ENCODE data around the gene IRAK1.
A peak's percentile ranks its signal among the peaks of the same experiment; 100 is the strongest.

Gene IRAK1

DNA sequence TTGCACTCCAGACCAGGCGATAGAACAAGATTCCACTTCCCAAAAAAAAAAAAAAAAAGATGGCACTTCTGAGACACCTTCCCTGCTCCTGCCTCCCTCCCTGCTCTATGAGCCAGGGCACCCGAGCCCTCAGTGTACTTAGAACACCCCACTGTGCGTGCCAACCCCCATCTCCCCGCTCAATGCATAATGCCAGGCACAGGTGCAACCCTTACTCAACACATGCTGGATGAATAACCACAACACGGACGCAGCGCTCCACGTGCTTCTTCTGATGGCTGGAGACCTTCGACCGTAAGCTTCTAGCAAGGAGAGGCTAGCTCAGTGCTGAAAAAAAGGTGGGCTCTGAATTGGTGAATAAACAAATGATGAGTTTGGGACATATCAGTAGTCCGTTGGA, 19.9 kb upstream of the IRAK1 start:
- Mint-ChIP-seq H3K4me3 (no peak overlapping the region), H3K36me3 (ENCODE audit: low read depth) (peaks cover 20% of the 10 kb centered on the region), H3K4me1 (peaks cover 39% of the 10 kb centered on the region), H3K27me3 (ENCODE audit: low read depth, poor library complexity) (no peaks in the 10 kb centered on the region), H3K27ac (peak overlapping the region; percentile 34), H3K9me3 (peaks cover 51% of the 10 kb centered on the region)
- no peak for DNase-seq
- TF ChIP-seq, protein P1, sequence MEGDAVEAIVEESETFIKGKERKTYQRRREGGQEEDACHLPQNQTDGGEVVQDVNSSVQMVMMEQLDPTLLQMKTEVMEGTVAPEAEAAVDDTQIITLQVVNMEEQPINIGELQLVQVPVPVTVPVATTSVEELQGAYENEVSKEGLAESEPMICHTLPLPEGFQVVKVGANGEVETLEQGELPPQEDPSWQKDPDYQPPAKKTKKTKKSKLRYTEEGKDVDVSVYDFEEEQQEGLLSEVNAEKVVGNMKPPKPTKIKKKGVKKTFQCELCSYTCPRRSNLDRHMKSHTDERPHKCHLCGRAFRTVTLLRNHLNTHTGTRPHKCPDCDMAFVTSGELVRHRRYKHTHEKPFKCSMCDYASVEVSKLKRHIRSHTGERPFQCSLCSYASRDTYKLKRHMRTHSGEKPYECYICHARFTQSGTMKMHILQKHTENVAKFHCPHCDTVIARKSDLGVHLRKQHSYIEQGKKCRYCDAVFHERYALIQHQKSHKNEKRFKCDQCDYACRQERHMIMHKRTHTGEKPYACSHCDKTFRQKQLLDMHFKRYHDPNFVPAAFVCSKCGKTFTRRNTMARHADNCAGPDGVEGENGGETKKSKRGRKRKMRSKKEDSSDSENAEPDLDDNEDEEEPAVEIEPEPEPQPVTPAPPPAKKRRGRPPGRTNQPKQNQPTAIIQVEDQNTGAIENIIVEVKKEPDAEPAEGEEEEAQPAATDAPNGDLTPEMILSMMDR (IDR thresholded peaks at IDR 0.05): no peak

DNA sequence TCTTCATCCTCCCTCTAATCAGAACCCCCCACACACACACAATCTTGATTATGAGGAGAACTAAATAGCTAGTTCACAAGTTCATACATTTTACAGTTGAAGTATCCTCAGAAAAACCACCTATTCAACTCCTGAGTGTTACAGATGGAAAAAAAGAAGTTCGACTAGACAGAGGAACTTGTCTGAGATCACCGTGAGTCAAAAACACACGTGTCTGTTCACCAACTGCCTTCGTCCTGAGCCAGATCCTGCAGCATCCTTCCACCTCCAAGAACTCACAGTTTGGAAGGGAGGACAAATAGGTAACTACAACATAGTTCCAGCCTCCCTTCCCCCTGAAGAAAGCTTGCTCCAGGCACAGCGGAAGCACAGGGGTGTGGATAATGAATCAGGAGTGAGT, 19.0 kb upstream of the IRAK1 start:
- no peak overlapping the region for H3K4me3 Mint-ChIP-seq
- peaks cover 54% of the 10 kb centered on the region for H3K9me3 Mint-ChIP-seq
- H3K36me3 Mint-ChIP-seq (ENCODE audit: low read depth): peaks cover 20% of the 10 kb centered on the region
- H3K27me3 Mint-ChIP-seq (ENCODE audit: low read depth, poor library complexity): no peaks in the 10 kb centered on the region
- H3K27ac Mint-ChIP-seq: peak overlapping the region; percentile 9
- peaks cover 43% of the 10 kb centered on the region for H3K4me1 Mint-ChIP-seq
- no peak for DNase-seq
- TF ChIP-seq, protein P1 (IDR thresholded peaks at IDR 0.05): no peak

DNA sequence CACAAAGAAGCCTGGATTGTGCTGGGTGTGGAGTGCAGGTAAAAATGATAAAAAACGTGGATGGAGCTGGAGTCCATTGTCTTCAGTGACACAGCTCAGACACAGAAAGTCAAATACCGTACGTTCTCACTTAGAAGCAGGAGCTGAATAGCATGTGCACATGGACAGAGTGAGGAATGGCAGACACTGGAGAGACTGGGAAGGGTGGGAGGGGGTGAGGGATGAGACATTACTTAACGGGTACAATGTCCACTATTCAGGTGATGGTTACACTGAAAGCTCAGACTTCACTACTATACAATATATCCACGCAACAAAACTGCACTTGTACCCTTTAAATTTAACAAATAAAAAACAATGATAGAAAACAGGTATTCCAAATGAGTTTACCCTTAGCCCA, 18.1 kb upstream of the IRAK1 start:
- TF ChIP-seq, protein P1 (IDR thresholded peaks at IDR 0.05): no peak
- no peak for DNase-seq
- Mint-ChIP-seq H3K27me3 (ENCODE audit: low read depth, poor library complexity) (no peaks in the 10 kb centered on the region), H3K36me3 (ENCODE audit: low read depth) (peaks cover 20% of the 10 kb centered on the region), H3K27ac (no peak overlapping the region), H3K9me3 (peaks cover 61% of the 10 kb centered on the region), H3K4me1 (peaks cover 51% of the 10 kb centered on the region), H3K4me3 (no peak overlapping the region)

DNA sequence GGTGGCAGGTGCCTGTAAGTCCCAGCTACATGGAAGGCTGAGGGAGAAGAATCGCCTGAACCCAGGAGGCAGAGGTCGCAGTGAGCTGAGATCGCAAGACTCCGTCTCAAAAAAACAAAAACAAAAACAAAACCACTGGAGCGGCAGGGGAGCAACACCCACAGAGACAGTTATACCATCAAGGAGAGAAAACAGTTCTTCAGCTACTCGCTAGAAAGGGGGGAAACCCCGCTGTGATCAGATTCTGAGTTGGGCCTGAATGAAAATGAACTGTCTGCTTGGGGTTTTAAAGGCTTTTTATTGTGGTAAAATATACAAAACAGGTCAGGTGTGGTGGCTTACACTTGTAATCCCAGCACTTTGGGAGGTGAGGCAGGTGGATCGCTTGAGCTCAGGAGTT, 16.8 kb upstream of the IRAK1 start:
- Mint-ChIP-seq H3K4me1 (peaks cover 52% of the 10 kb centered on the region), H3K27ac (peak overlapping the region; percentile 97), H3K36me3 (ENCODE audit: low read depth) (peaks cover 28% of the 10 kb centered on the region), H3K27me3 (ENCODE audit: low read depth, poor library complexity) (no peaks in the 10 kb centered on the region), H3K4me3 (no peak overlapping the region), H3K9me3 (peaks cover 67% of the 10 kb centered on the region)
- TF ChIP-seq, protein P1 (IDR thresholded peaks at IDR 0.05): no peak
- no peak for DNase-seq

DNA sequence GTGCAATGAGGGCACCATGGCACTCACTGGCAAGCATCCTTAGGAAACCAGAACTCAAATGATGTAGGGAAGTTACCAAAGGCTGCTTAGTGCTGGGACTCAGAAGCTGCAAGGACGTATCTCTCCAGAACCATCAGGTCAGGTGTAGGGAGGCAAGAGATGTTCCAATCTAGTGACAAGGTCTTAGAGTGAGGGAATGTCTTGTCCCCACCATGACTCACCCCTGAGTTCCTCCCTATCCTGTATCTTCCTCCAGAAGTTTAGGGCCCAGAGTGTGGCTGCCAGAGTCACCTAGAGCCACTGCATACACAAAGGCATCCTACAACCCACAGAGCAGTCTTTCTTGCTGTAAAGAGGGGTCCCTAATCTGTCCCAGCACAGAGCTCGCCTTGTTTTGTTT, 14.1 kb upstream of the IRAK1 start:
- Mint-ChIP-seq H3K4me1 (peaks cover 38% of the 10 kb centered on the region), H3K27me3 (ENCODE audit: low read depth, poor library complexity) (no peaks in the 10 kb centered on the region), H3K4me3 (no peak overlapping the region), H3K27ac (no peak overlapping the region), H3K9me3 (peaks cover 58% of the 10 kb centered on the region), H3K36me3 (ENCODE audit: low read depth) (peaks cover 22% of the 10 kb centered on the region)
- DNase-seq: no peak
- TF ChIP-seq, protein P1 (IDR thresholded peaks at IDR 0.05): no peak

DNA sequence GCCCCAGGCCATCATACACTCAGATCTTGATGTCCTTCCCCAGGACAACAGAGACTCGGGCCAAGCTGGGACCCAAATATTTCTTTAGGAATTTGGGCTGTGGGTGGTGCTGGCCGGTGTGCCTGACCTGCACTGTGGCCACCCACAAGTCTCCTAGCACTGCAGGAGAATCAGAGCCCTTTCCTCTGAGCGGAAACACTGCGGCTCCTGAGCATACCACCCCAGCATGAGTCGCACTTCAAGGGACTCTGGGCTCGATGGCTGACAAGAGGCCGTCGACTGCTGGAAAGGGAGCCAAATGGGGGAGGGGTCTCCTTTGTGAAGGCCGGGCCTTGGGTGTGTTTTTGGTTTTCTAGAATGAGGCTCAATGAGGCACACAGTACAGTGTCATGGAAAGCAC, 13.0 kb upstream of the IRAK1 start:
- Mint-ChIP-seq H3K36me3 (ENCODE audit: low read depth) (peaks cover 27% of the 10 kb centered on the region), H3K27ac (no peak overlapping the region), H3K4me3 (no peak overlapping the region), H3K9me3 (peaks cover 65% of the 10 kb centered on the region), H3K4me1 (peaks cover 34% of the 10 kb centered on the region), H3K27me3 (ENCODE audit: low read depth, poor library complexity) (no peaks in the 10 kb centered on the region)
- no peak for DNase-seq
- TF ChIP-seq, protein P1 (IDR thresholded peaks at IDR 0.05): no peak

Measured in nephron progenitor cell (in vitro differentiated cells).